Endodermal cell (in vitro differentiated cells): ENCODE results near the gene PDK4. TPM values are rescaled to one million over a fixed set of nuclear protein-coding genes. Genes with fewer than 3 reads are reported as not detected.

ENCODE experiments used
- DNase-seq: peaks from one replicate; pipeline ENCODE4 v3.0.0-alpha.2; 2017
- H3K27ac ChIP-seq: 2 replicates; pipeline ENCODE4 v1.5.1; 2013; ENCODE audit warnings: mild to moderate bottlenecking, low read depth, low read length, moderate library complexity
- H3K27me3 ChIP-seq: 2 replicates; pipeline ENCODE4 v1.6.1; 2013; ENCODE audit warnings: mild to moderate bottlenecking, low read length, moderate library complexity; ENCODE audit not compliant: insufficient read depth, control insufficient read depth, poor library complexity, severe bottlenecking
- H3K36me3 ChIP-seq: 2 replicates; pipeline ENCODE4 v1.7.0; 2013; ENCODE audit warnings: mild to moderate bottlenecking, low read length, moderate library complexity; ENCODE audit not compliant: control insufficient read depth, insufficient read depth
- H3K4me1 ChIP-seq: one replicate; pipeline ENCODE4 v1.7.0; 2013; ENCODE audit warnings: low read length; ENCODE audit not compliant: control insufficient read depth, insufficient read depth
- H3K4me3 ChIP-seq: 2 replicates; pipeline ENCODE4 v1.5.1; 2013; ENCODE audit warnings: mild to moderate bottlenecking, low read length, moderate library complexity
- H3K9ac ChIP-seq: 2 replicates; pipeline ENCODE4 v1.6.1; 2013; ENCODE audit warnings: mild to moderate bottlenecking, low read length, moderate library complexity; ENCODE audit not compliant: poor library complexity, severe bottlenecking; ENCODE audit errors: extremely low read depth
- H3K9me3 ChIP-seq: 2 replicates; pipeline ENCODE4 v1.6.1; 2013; ENCODE audit warnings: mild to moderate bottlenecking, low read length, moderate library complexity; ENCODE audit not compliant: control insufficient read depth
- H3K27ac Mint-ChIP-seq: 2 replicates; pipeline ENCODE4 v1.8.0; 2020; ENCODE audit warnings: mixed read lengths
- H3K27me3 Mint-ChIP-seq: 2 replicates; pipeline ENCODE4 v1.8.0; 2021; ENCODE audit warnings: mild to moderate bottlenecking, mixed read lengths; ENCODE audit not compliant: insufficient read depth
- H3K36me3 Mint-ChIP-seq: 2 replicates; pipeline ENCODE4 v1.8.0; 2020; ENCODE audit warnings: low read depth, mixed read lengths
- H3K4me1 Mint-ChIP-seq: 2 replicates; pipeline ENCODE4 v1.8.0; 2020; ENCODE audit warnings: mixed read lengths
- H3K4me3 Mint-ChIP-seq: 2 replicates; pipeline ENCODE4 v1.8.0; 2020; ENCODE audit warnings: mild to moderate bottlenecking, moderate library complexity, mixed read lengths
- H3K9me3 Mint-ChIP-seq: 2 replicates; pipeline ENCODE4 v1.8.0; 2020; ENCODE audit warnings: mild to moderate bottlenecking, mixed read lengths
- CTCF ChIP-seq: fragments of 200-600 bp; sonication (generic); conservative IDR thresholded peaks from 2 replicates; pipeline ENCODE4 v1.5.0; 2021; ENCODE audit warnings: antibody characterized with exemption, mild to moderate bottlenecking
- WGBS, 2 experiments: methylation state at CpG; one replicate each; pipeline versions ENCODE4 v1.1.5 to v1.1.7; 2013; ENCODE audit warnings: missing lambda C conversion rate in 2 of 2, mixed read lengths in 1 of 2; ENCODE audit not compliant: insufficient coverage in 1 of 2, insufficient read length in 1 of 2; 5-methylcytosine and 5-hydroxymethylcytosine counted together
- total RNA-seq, 2 donors: library from RNA; stranded (reverse); fragmentation: NEBNext Ultra II Directional in 1 of 2; extraction: Animal tissue kit (Norgen Biotek cat#: 25700) in 1 of 2; gene quantifications; 2 replicates in 1 of 2; 3 replicates in 1 of 2; pipeline ENCODE4 v1.2.1, GENCODE V29; 2021

PDK4 gene
- total RNA-seq, 2 donors from 2014 or later: 0.42 to 0.73 TPM

GRCh38 chr7:95622001-95622549 is 25.8 kb upstream of the PDK4 start:
- Mint-ChIP-seq H3K4me3 (no peak overlapping the region), H3K9me3 (no peaks in the 10 kb centered on the region), H3K27ac (no peak overlapping the region)

GRCh38 chr7:95621404-95621803 is 25.1 kb upstream of the PDK4 start:
- H3K9me3 ChIP-seq: no peaks in the 10 kb centered on the region
- no peak overlapping the region for H3K27ac Mint-ChIP-seq
- H3K36me3 Mint-ChIP-seq: no peaks in the 10 kb centered on the region
- no peak overlapping the region for H3K9ac ChIP-seq
- DNase-seq: no peak
- no peaks in the 10 kb centered on the region for H3K4me1 ChIP-seq
- H3K36me3 ChIP-seq: no peaks in the 10 kb centered on the region
- H3K27me3 ChIP-seq: no peaks in the 10 kb centered on the region
- peaks cover 1% of the 10 kb centered on the region for H3K9me3 Mint-ChIP-seq
- peaks cover 3% of the 10 kb centered on the region for H3K4me1 Mint-ChIP-seq
- no peak overlapping the region for H3K4me3 Mint-ChIP-seq
- WGBS, 2 experiments: 100% methylated on average over 1 of the region's 1 CpG
- TF ChIP-seq CTCF: no peak
- H3K4me3 ChIP-seq: no peak overlapping the region
- no peak overlapping the region for H3K27ac ChIP-seq
- peaks cover 19% of the 10 kb centered on the region for H3K27me3 Mint-ChIP-seq

More at GRCh38 chr7:95622001-95622549, 25.8 kb upstream of the PDK4 start:
- H3K27ac ChIP-seq: no peak overlapping the region
- H3K27me3 ChIP-seq: no peaks in the 10 kb centered on the region
- H3K4me1 ChIP-seq: no peaks in the 10 kb centered on the region
- no peak for TF ChIP-seq CTCF
- no peak overlapping the region for H3K9ac ChIP-seq
- no peaks in the 10 kb centered on the region for H3K9me3 ChIP-seq
- H3K36me3 Mint-ChIP-seq: no peaks in the 10 kb centered on the region
- H3K4me3 ChIP-seq: no peak overlapping the region
- peaks cover 19% of the 10 kb centered on the region for H3K27me3 Mint-ChIP-seq
- H3K36me3 ChIP-seq: no peaks in the 10 kb centered on the region
- DNase-seq: no peak
- H3K4me1 Mint-ChIP-seq: peaks cover 1% of the 10 kb centered on the region

- H3K9me3 Mint-ChIP-seq: peaks cover 1% of the 10 kb centered on the region
- no peak overlapping the region for H3K4me3 Mint-ChIP-seq
- DNase-seq: no peak
- no peaks in the 10 kb centered on the region for H3K36me3 ChIP-seq
- H3K4me1 Mint-ChIP-seq: peaks cover 3% of the 10 kb centered on the region
- no peak overlapping the region for H3K27ac ChIP-seq
- H3K9ac ChIP-seq: no peak overlapping the region
- no peaks in the 10 kb centered on the region for H3K4me1 ChIP-seq
- H3K36me3 Mint-ChIP-seq: no peaks in the 10 kb centered on the region
- no peak for TF ChIP-seq CTCF
- H3K4me3 ChIP-seq: no peak overlapping the region
- 89% methylated on average over 3 of the region's 3 CpGs; no CpG with 5 or more reads in 1 of the 2 experiments for WGBS, 2 experiments
- no peaks in the 10 kb centered on the region for H3K27me3 ChIP-seq
- no peak overlapping the region for H3K27ac Mint-ChIP-seq
- H3K27me3 Mint-ChIP-seq: peaks cover 19% of the 10 kb centered on the region
- no peaks in the 10 kb centered on the region for H3K9me3 ChIP-seq
These were observed 24.3 kb upstream of the PDK4 start for GRCh38 chr7:95620631-95621030.
